K562 (cell line): ENCODE measurements around the gene NDUFAF5. TPM values are rescaled to one million over a fixed set of nuclear protein-coding genes. Genes with fewer than 3 reads are reported as not detected.

ENCODE experiments used
- polyA plus RNA-seq, 8 experiments: library from polyadenylated mRNA; depleted of rRNA in 4 of 8; stranded (reverse) in 5 of 8; unstranded in 3 of 8; fragments of >200 nt; fragmentation: Nextera tagmentation in 2 of 8; fragmentation: Illumina TruSeq in 1 of 8; extraction: Ambion mirVana in 2 of 8; extraction: Trizol in 1 of 8; gene quantifications; 2 replicates each; pipeline versions ENCODE4 v1.2.1 to v1.2.3, GENCODE V29; 2011 to 2014; ENCODE audit warnings: inconsistent platforms in 1 of 8, missing spikeins in 1 of 8
- total RNA-seq, 7 experiments: library from RNA; depleted of rRNA in 6 of 7; stranded (reverse); fragments of >200 nt in 6 of 7; fragmentation: Illumina TruSeq in 2 of 7; extraction: Trizol in 2 of 7; gene quantifications; 2 replicates each; pipeline versions ENCODE4 v1.2.1 to v1.2.3, GENCODE V29; 2011 to 2021; ENCODE audit warnings: low replicate concordance in 1 of 7

NDUFAF5 gene
- total and polyA plus RNA-seq, 9 of the 15 experiments (the other 6 are each of a cell fraction or from before 2014, with no cell fraction given), result 17.2 to 33.1 (median 27.3) TPM

Other genes with a start within 250 kb of the NDUFAF5 start
- gene TASP1, start 146.1 kb upstream of the NDUFAF5 start, total RNA-seq (2014; rRNA removed), result 5.1 and 5.2 TPM in 2 replicates
- gene TASP1, start 146.1 kb upstream of the NDUFAF5 start, total RNA-seq (2014; rRNA removed; fragmentation: Illumina TruSeq; extraction: Trizol), result 7.1 and 8.3 TPM in 2 replicates
- gene TASP1, start 146.1 kb upstream of the NDUFAF5 start, total RNA-seq (2015; rRNA removed; fragmentation: Illumina TruSeq; extraction: Trizol), result 5.4 and 6.4 TPM in 2 replicates
- gene TASP1, start 146.1 kb upstream of the NDUFAF5 start, total RNA-seq (2021), result 5.4 and 5.9 TPM in 2 replicates
- 8.3 and 11.4 TPM in 2 replicates for gene TASP1, start 146.1 kb upstream of the NDUFAF5 start, polyA plus RNA-seq (2011; rRNA removed)
- 3.7 and 4.6 TPM in 2 replicates for gene TASP1, start 146.1 kb upstream of the NDUFAF5 start, polyA plus RNA-seq (2014; fragmentation: Illumina TruSeq; extraction: Trizol)
- gene TASP1, start 146.1 kb upstream of the NDUFAF5 start, polyA plus RNA-seq (2014; fragmentation: Nextera tagmentation; extraction: Ambion mirVana), result 10 to 100 TPM in 1 of 2 experiments, 1 to 10 TPM in 1; 8.6 to 10.6 TPM
- gene TASP1, start 146.1 kb upstream of the NDUFAF5 start, polyA plus RNA-seq (2014; rRNA removed), result 5.1 and 6.4 TPM in 2 replicates
- 16.0 and 18.6 TPM in 2 replicates for gene ESF1, start 109 bp upstream of the NDUFAF5 start, total RNA-seq (2014; rRNA removed)
- gene ESF1, start 109 bp upstream of the NDUFAF5 start, total RNA-seq (2014; rRNA removed; fragmentation: Illumina TruSeq; extraction: Trizol), result 30.4 and 32.8 TPM in 2 replicates
- 27.5 and 29.2 TPM in 2 replicates for gene ESF1, start 109 bp upstream of the NDUFAF5 start, total RNA-seq (2015; rRNA removed; fragmentation: Illumina TruSeq; extraction: Trizol)
- 13.8 and 14.0 TPM in 2 replicates for gene ESF1, start 109 bp upstream of the NDUFAF5 start, total RNA-seq (2021)
- gene ESF1, start 109 bp upstream of the NDUFAF5 start, polyA plus RNA-seq (2011; rRNA removed), result 6.1 and 7.0 TPM in 2 replicates
- gene ESF1, start 109 bp upstream of the NDUFAF5 start, polyA plus RNA-seq (2014; fragmentation: Illumina TruSeq; extraction: Trizol), result 21.7 and 28.9 TPM in 2 replicates
- 10 to 100 TPM; 14.7 to 15.8 TPM for gene ESF1, start 109 bp upstream of the NDUFAF5 start, polyA plus RNA-seq (2014; fragmentation: Nextera tagmentation; extraction: Ambion mirVana)
- gene ESF1, start 109 bp upstream of the NDUFAF5 start, polyA plus RNA-seq (2014; rRNA removed), result 17.4 and 19.2 TPM in 2 replicates
- gene SEL1L2, start 205.6 kb downstream of the NDUFAF5 start, total RNA-seq (2014; rRNA removed), result not detected in 2 replicates
- gene SEL1L2, start 205.6 kb downstream of the NDUFAF5 start, total RNA-seq (2014; rRNA removed; fragmentation: Illumina TruSeq; extraction: Trizol), result not detected in 2 replicates
- not detected in 2 replicates for gene SEL1L2, start 205.6 kb downstream of the NDUFAF5 start, total RNA-seq (2015; rRNA removed; fragmentation: Illumina TruSeq; extraction: Trizol)
- gene SEL1L2, start 205.6 kb downstream of the NDUFAF5 start, total RNA-seq (2021), result not detected in 2 replicates
- not detected in 2 replicates for gene SEL1L2, start 205.6 kb downstream of the NDUFAF5 start, polyA plus RNA-seq (2011; rRNA removed)
- gene SEL1L2, start 205.6 kb downstream of the NDUFAF5 start, polyA plus RNA-seq (2014; fragmentation: Illumina TruSeq; extraction: Trizol), result not detected in 2 replicates
- not detected for gene SEL1L2, start 205.6 kb downstream of the NDUFAF5 start, polyA plus RNA-seq (2014; fragmentation: Nextera tagmentation; extraction: Ambion mirVana)
- gene SEL1L2, start 205.6 kb downstream of the NDUFAF5 start, polyA plus RNA-seq (2014; rRNA removed), result not detected in 2 replicates
- gene MACROD2, start 210.5 kb downstream of the NDUFAF5 start, total RNA-seq (2014; rRNA removed), result not detected in 2 replicates
- gene MACROD2, start 210.5 kb downstream of the NDUFAF5 start, total RNA-seq (2014; rRNA removed; fragmentation: Illumina TruSeq; extraction: Trizol), result not detected in 2 replicates
- gene MACROD2, start 210.5 kb downstream of the NDUFAF5 start, total RNA-seq (2015; rRNA removed; fragmentation: Illumina TruSeq; extraction: Trizol), result not detected in 2 replicates
- not detected in 2 replicates for gene MACROD2, start 210.5 kb downstream of the NDUFAF5 start, total RNA-seq (2021)
- not detected in 2 replicates for gene MACROD2, start 210.5 kb downstream of the NDUFAF5 start, polyA plus RNA-seq (2011; rRNA removed)
- not detected in 2 replicates for gene MACROD2, start 210.5 kb downstream of the NDUFAF5 start, polyA plus RNA-seq (2014; fragmentation: Illumina TruSeq; extraction: Trizol)
- gene MACROD2, start 210.5 kb downstream of the NDUFAF5 start, polyA plus RNA-seq (2014; fragmentation: Nextera tagmentation; extraction: Ambion mirVana), result not detected
- not detected in 2 replicates for gene MACROD2, start 210.5 kb downstream of the NDUFAF5 start, polyA plus RNA-seq (2014; rRNA removed)